Glomerular visceral epithelial cell (primary cell): ENCODE measurements around the gene CALD1.
A peak's percentile ranks its signal among the peaks of the same experiment; 100 is the strongest.

Source experiments
- DNase-seq: peaks from one replicate; pipeline ENCODE4 v3.0.0-alpha.2; 2016; ENCODE audit errors: extremely low spot score

CALD1 gene

GRCh38 chr7:134926396-134926795 is 147.0 kb downstream of the CALD1 start:
- no peak for DNase-seq

GRCh38 chr7:134927076-134927475 is 147.6 kb downstream of the CALD1 start:
- no peak for DNase-seq

DNA sequence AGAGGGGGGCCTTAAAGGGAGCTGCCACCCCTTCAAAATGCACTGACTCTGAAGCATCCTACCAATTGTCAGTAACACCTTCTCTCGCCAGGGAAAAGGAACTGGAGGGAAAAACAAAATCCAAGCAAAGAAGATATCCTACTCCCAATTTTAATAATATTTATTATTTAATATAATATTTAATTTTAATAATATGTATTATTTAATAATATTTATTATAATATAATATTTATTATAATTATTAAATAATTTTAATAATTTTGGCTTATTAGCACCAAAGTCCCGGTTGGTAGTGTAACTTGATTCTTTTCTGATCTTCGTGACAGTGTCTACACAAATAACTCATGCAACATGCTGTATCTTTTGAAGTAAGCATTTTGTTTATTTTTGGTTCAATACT is 148.3 kb downstream of the CALD1 start:
- no peak for DNase-seq

GRCh38 chr7:134928554-134928953 is 149.1 kb downstream of the CALD1 start:
- no peak for DNase-seq

GRCh38 chr7:134931487-134931886 is 152.1 kb downstream of the CALD1 start:
- no peak for DNase-seq

- DNase-seq, result no peak
Observed at GRCh38 chr7:134932707-134933370, 153.4 kb downstream of the CALD1 start.

GRCh38 chr7:134933460-134934068 is 154.1 kb downstream of the CALD1 start:
- DNase-seq, result no peak

- no peak for DNase-seq
Observed at GRCh38 chr7:134935701-134936100, 156.3 kb downstream of the CALD1 start.

DNA sequence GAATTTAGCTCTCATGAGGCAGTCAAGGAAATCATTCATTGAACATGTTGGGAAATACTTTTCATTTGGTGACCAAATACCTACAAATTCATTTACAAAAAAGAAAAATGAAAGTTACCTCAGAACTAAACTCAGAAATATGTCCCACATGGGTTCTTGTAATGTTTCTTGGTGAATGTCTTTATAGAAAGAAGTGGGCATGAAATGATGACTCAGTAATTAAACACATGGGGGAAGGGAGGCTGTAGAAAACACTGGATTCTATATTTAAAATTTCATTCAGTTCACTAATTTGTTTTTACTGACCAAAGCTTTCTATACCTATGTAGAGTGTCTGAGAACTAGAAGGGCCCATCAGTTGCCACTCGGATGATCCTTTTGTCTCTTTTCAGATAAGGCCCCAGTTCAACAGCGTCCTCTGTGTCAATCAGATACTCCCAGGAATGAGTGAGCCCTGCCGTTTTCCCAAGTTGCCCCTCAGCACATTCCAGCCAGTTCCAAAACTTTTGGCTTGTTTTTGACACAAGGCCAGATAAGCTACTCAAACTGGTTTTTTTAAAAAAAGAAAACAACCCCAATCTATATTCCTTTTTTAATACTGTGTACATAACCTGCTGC is 157.6 kb downstream of the CALD1 start:
- no peak for DNase-seq

DNA sequence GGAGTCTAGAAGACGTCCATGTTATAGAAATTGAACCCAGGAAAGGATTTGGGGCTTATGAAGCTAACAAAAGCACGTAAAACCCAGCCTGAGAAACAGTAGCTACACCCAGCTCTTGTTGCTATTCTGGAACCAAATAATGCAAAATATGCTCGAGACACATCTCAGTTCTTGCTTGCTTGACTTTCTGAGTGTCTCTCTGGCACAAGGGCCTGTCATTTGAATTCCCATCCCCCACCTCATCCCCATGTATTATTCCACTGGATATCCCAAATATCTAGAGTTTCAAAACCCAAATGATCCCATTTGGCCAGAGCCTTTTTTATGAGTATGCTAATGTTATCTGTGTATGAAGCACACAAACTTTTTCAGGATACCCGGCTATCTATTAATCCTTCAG is 158.7 kb downstream of the CALD1 start:
- DNase-seq, result no peak

- DNase-seq, result no peak
Observed at GRCh38 chr7:134939136-134939535, 159.7 kb downstream of the CALD1 start.

- DNase-seq, result peak; percentile 7
Observed at GRCh38 chr7:134940729-134941128, 161.3 kb downstream of the CALD1 start.

GRCh38 chr7:134941185-134941900 is 161.9 kb downstream of the CALD1 start:
- DNase-seq, result peak; percentile 87

GRCh38 chr7:134941952-134942351 is 162.5 kb downstream of the CALD1 start:
- DNase-seq, result no peak

GRCh38 chr7:134942690-134943466 is 163.4 kb downstream of the CALD1 start:
- DNase-seq, result no peak

DNA sequence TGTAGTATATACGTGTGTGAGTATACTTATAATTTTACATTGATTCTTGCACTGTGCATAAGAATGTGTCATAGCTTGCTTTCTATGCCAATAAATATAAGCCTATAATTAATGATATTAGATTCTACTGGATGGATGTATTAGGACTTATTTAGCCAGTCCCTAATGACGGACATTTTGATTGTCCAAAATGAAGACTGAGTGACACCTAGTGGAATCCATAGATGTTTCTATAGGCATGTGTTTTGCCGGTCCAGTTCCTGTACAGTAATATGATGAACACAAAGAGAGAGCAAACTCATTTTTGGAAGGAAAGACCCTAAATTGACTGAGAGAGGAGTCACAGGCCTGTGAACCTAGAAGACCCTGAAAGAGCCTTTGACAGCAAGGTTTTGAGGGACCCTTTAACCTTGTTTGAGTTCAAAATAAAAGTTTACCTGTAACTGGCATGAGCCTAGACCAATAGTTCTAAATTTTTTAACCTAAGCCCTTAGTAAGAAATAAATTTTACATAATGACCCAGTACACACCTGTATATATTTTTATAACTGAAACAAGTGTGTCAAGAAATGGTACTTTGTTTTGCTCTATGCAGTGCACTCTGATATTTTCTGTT is 164.5 kb downstream of the CALD1 start:
- DNase-seq, result no peak

GRCh38 chr7:134945691-134946090 is 166.3 kb downstream of the CALD1 start:
- no peak for DNase-seq

GRCh38 chr7:134946260-134946659 is 166.8 kb downstream of the CALD1 start:
- DNase-seq, result no peak

- no peak for DNase-seq
Observed at GRCh38 chr7:134947329-134947728, 167.9 kb downstream of the CALD1 start.

DNA sequence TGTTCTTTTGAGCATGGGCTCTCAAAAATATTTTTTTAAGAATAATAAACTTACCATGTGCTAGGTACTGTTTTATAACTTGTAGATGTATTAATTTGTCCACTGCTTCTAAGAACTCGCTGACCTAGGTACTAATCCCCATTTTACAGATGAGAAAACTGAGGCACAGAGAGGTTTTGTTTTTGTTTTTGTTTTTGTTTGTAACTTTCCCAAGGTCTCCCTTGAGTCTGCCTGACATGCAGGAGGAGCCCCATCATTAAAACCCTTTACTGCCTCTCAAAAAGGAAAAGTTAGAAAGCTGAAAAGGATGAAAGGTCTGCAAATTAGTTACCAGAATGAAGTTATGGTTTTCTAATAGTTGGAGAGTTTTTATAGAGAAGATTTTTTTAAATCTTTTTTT is 168.4 kb downstream of the CALD1 start:
- no peak for DNase-seq

DNA sequence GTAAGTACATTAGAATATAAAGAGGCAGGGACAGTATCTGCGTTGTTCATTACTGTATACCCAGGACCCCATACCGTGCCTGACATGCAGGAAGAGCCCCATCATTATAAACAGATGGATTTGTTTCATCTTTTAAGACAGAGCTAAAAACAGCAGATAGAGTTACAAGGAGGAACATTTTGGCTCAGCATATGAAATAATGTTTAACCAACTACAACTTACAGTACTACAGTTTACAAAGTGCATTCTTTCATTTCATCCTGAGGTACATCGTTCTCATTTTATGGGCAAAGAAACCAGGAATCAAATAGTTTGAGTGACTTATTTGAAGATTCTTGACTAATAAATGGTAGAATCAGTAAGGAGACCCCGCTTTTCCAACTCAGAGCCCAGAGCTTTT is 168.8 kb downstream of the CALD1 start:
- no peak for DNase-seq
